HEK293T (cell line): ENCODE measurements around the gene TM9SF3.

Experiments used
- FOXK2 ChIP-seq: fragments of 450-650 bp; IDR thresholded peaks from 2 replicates; pipeline ENCODE4 v1.6.1; 2016; ENCODE audit warnings: mild to moderate bottlenecking
- SP1 ChIP-seq: fragments of 450-650 bp; IDR thresholded peaks from 2 replicates; pipeline ENCODE4 v1.6.1; 2017

DNA sequence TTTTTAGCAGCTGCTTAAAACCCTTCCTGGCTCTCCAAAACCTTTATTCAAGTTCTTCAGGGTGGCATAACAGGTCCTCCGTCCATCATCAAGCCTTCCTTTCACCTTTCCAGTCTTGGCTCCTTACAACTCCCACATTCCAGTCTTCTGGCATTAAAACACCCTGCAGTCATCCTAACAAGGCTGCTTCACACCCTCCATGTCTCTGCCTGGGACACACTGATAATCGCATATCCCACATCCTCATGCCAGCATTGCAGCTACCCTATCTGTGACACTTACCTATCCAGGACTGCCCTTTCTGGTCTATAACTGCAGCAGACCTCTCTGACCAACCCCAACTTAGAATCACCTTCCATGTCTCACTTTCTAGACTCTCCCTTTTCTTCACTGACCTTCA is 70.5 kb downstream of the TM9SF3 start:
- no peak for TF ChIP-seq FOXK2
- no peak for TF ChIP-seq SP1
